Sigmoid colon (tissue), 4 donors: ENCODE results near the gene SMIM35.

Source experiments
- CTCF ChIP-seq, 4 experiments: fragments of 450-650 bp in 3 of 4; fragments of 200-600 bp in 1 of 4; IDR thresholded peaks; one replicate each; pipeline ENCODE4 v1.5.1; 2016 to 2019; ENCODE audit warnings: antibody characterized with exemption in 4 of 4, mild to moderate bottlenecking in 3 of 4, moderate library complexity in 2 of 4
- EP300 ChIP-seq, 4 donors: sonication (generic); formaldehyde crosslinking; IDR thresholded peaks; one replicate each; pipeline ENCODE4 v1.6.1; 2017; ENCODE audit warnings: antibody characterized with exemption in 4 of 4
- POLR2A ChIP-seq, 2 donors: fragments of 450-650 bp; IDR thresholded peaks; one replicate each; pipeline ENCODE4 v1.6.1; 2016; ENCODE audit warnings: antibody characterized with exemption in 2 of 2, mild to moderate bottlenecking in 2 of 2, moderate library complexity in 2 of 2

GRCh38 chr11:117972629-117973502, 113.9 kb downstream of the SMIM35 start:
- no peak for TF ChIP-seq CTCF (IDR thresholded peaks at IDR 0.05)
- TF ChIP-seq EP300 (IDR thresholded peaks at IDR 0.05) = no peak
- TF ChIP-seq POLR2A (IDR thresholded peaks at IDR 0.05) = no peak
